ENCODE results near the gene DNAJB1.

The DNAJB1 gene

DNA sequence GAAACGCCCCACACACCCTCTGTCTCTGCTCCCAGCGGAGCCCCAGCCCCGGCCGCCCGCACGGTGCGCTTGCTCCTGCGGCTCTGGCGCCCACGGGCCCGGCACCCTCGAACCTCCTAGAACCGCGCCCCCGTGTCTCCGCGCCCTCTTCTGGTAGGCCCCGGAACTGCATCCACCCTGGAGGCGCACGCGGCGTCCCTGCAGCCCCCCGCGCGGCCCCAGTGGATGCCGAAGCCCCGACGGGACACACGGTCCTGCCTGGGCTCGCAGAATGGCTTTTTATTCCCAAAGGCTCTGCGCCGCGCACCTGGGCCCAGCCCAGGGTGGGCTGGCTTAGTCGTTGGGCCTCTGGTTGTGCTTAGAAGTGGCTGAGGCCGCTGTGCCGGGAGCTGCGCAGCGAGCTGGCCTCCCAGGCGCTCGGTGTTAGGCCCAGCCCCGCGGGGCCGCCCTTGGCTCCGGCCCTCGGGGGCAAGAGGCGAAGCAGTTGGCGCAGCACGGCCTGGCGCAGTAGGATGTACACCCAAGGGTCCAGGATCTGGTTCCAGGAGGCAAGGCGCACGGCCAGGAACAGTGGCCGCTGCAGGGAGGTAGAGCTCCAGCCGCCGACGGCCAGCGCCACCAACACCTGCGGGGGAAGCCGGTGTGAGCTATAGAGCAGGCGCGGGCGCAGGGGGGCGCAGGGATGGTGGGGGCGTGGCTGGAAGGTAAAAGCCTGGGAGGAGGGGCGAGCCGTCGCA is 45.8 kb downstream of the DNAJB1 start:
- peak; percentile 91 for DNase-seq

DNA sequence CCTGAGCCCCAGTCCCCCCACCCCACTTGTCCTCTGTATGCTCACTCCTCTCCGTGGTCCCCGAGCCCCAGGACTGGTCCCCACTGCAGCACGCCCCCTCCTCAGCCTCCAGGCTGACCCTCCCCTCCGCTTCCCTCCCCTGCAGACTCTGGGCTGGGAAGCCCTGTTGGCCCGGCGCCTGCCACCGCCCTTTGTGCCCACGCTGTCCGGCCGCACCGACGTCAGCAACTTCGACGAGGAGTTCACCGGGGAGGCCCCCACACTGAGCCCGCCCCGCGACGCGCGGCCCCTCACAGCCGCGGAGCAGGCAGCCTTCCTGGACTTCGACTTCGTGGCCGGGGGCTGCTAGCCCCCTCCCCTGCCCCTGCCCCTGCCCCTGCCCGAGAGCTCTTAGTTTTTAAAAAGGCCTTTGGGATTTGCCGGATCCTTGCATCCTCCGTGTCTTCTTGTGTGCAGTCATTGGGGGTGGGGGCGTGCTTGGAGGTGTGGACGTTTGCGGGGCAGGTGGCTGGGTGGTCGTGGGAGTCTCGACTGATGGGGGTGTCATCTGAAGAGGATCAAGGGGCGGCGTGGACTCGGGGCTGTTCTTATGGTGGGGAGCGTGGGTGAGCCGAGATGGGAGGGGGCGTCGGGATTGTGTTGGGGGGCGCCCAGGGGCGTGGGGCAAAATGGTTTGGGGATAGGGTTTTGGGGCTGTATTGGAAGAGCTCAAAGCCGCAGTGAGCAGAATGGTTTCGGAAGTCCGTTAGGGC is 46.6 kb downstream of the DNAJB1 start:
- DNase-seq = no peak

DNA sequence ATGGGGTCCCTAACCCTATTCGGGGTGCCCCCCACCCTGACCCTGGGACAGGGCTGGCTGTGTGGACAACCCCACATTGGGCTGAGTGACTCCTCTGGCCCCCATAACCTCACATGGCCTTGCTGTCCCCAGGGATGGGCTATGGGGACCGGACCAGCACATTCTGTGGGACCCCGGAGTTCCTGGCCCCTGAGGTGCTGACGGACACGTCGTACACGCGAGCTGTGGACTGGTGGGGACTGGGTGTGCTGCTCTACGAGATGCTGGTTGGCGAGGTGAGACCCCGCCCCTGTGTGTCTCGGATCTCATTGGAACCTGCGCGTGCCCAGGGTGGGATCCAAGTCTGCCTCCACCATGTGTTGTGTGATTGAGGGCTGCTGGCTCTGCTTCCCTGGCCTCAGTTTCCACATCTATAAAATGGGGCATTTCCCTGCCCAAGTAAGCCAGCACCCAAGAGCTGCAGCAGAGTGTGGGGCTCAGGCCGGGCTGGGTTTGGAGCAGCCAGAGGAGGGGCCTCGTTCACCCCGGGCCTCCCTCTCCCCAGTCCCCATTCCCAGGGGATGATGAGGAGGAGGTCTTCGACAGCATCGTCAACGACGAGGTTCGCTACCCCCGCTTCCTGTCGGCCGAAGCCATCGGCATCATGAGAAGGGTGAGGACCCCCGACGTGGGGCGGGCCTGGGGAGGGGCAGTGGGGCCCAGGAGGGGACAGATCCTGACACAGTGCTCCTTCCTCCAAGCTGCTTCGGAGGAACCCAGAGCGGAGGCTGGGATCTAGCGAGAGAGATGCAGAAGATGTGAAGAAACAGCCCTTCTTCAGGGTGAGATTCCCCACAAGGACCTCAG is 47.9 kb downstream of the DNAJB1 start:
- no peak for DNase-seq

DNA sequence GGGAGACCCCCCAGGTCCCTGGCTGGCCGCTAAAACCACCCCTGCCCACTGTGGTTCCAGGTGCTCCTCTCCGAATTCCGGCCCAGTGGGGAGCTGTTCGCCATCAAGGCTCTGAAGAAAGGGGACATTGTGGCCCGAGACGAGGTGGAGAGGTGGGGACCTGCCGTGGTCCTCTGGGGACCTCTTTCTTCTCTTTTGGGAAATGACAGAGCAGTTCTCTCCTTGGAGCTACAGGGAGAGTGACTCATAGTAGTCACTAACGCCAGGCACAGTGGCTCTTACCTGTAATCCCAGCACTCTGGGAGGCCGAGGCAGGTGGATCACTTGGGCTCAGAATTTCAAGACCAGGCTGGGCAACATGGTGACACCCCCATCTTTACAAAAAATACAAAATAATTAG is 50.4 kb downstream of the DNAJB1 start:
- DNase-seq = no peak

DNA sequence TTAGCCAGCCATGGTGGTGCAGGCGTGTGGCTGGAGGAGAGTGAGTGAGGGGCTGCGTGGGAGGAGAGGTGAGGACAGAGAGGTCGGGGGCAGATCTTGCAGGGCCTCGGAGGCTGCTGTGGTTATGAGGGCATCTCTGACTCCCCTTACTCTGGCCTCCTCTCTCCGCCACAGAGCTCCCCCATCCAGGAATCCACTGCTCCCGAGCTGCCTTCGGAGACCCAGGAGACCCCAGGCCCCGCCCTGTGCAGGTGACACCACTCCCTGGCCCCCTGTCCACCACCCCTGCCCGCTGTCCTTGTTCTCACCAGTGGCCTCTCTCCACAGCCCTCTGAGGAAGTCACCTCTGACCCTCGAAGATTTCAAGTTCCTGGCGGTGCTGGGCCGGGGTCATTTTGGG is 50.8 kb downstream of the DNAJB1 start:
- DNase-seq = no peak
